CD8-positive, alpha-beta memory T cell (primary cell): ENCODE measurements around the gene SMIM35. TPM values are rescaled to one million over a fixed set of nuclear protein-coding genes. Genes with fewer than 3 reads are reported as not detected.
A peak's percentile ranks its signal among the peaks of the same experiment; 100 is the strongest.

Source experiments
- CTCF ChIA-PET: fragments of 350-600 bp; sonication (Branson Sonifier 250); formaldehyde crosslinking; loops from one replicate; lab custom pipeline; 2021; ENCODE audit warnings: antibody characterized with exemption; lab: Charles Lee
- POLR2A ChIA-PET: fragments of 350-600 bp; sonication (Branson Sonifier 250); formaldehyde crosslinking; loops from one replicate; lab custom pipeline; 2021; ENCODE audit warnings: antibody characterized with exemption; lab: Charles Lee
- DNase-seq, 5 donors: peaks; one replicate each; pipeline versions ENCODE4 v3.0.0 to v3.0.0-alpha.2; 2020 to 2022; ENCODE audit warnings: mixed read lengths in 1 of 5
- H3K27ac ChIP-seq: one replicate; pipeline ENCODE4 v1.7.0; 2013; ENCODE audit warnings: low read depth, mild to moderate bottlenecking, low read length, moderate library complexity
- H3K27me3 ChIP-seq: 2 replicates; pipeline ENCODE4 v1.7.0; 2013; ENCODE audit warnings: low read length, mild to moderate bottlenecking; ENCODE audit not compliant: insufficient read depth, poor library complexity, severe bottlenecking
- H3K36me3 ChIP-seq: 2 replicates; pipeline ENCODE4 v1.7.0; 2013; ENCODE audit warnings: mild to moderate bottlenecking, low read length, moderate library complexity; ENCODE audit not compliant: insufficient read depth
- H3K4me1 ChIP-seq: 2 replicates; pipeline ENCODE4 v1.7.0; 2013; ENCODE audit warnings: mild to moderate bottlenecking, low read length, moderate library complexity; ENCODE audit not compliant: insufficient read depth
- H3K4me3 ChIP-seq: 2 replicates; pipeline ENCODE4 v1.7.0; 2013; ENCODE audit warnings: mild to moderate bottlenecking, low read length
- H3K9me3 ChIP-seq: 2 replicates; pipeline ENCODE4 v1.7.0; 2013; ENCODE audit warnings: mild to moderate bottlenecking, low read length
- H3K27ac Mint-ChIP-seq, 8 donors: one replicate each; pipeline ENCODE4 v1.8.0; 2020 to 2021; ENCODE audit warnings: mixed read lengths in 8 of 8, mild to moderate bottlenecking in 6 of 8, inconsistent platforms in 3 of 8, moderate library complexity in 3 of 8
- H3K27me3 Mint-ChIP-seq, 2 donors: one replicate each; pipeline ENCODE4 v1.8.0; 2020 to 2021; ENCODE audit warnings: mixed read lengths in 2 of 2, mild to moderate bottlenecking in 1 of 2, moderate library complexity in 1 of 2
- H3K36me3 Mint-ChIP-seq, 3 donors: one replicate each; pipeline ENCODE4 v1.8.0; 2020 to 2021; ENCODE audit warnings: mixed read lengths in 3 of 3, inconsistent platforms in 1 of 3, mild to moderate bottlenecking in 1 of 3
- H3K4me1 Mint-ChIP-seq, 3 donors: one replicate each; pipeline ENCODE4 v1.8.0; 2020 to 2021; ENCODE audit warnings: mixed read lengths in 3 of 3, inconsistent platforms in 1 of 3, mild to moderate bottlenecking in 1 of 3
- H3K4me3 Mint-ChIP-seq, 7 donors: one replicate each; pipeline ENCODE4 v1.8.0; 2020 to 2021; ENCODE audit warnings: mixed read lengths in 7 of 7, mild to moderate bottlenecking in 6 of 7, moderate library complexity in 4 of 7, inconsistent platforms in 2 of 7
- H3K9me3 Mint-ChIP-seq, 5 donors: one replicate each; pipeline ENCODE4 v1.8.0; 2020 to 2022; ENCODE audit warnings: mixed read lengths in 5 of 5, mild to moderate bottlenecking in 3 of 5, moderate library complexity in 2 of 5, inconsistent platforms in 1 of 5
- polyA plus RNA-seq: library from polyadenylated mRNA; unstranded; fragments of 300-500 nt; fragmentation: Illumina TruSeq; gene quantifications from one replicate; pipeline ENCODE4 v1.2.3, GENCODE V29; 2021
- total RNA-seq, 2 experiments: library from RNA; stranded (reverse); gene quantifications; one replicate each; pipeline ENCODE4 v1.2.3, GENCODE V29; 2021

The SMIM35 gene
- total and polyA plus RNA-seq, 3 experiments from 2014 or later = 0.40 to 2.4 (median 0.63) TPM

- no peaks in the 10 kb centered on the region for H3K27me3 ChIP-seq
- ChIA-PET POLR2A (no interaction called here), CTCF (no interaction called here)
- no peak overlapping the region for H3K4me3 Mint-ChIP-seq
- no peaks in the 10 kb centered on the region for H3K4me1 Mint-ChIP-seq
- no peaks in the 10 kb centered on the region for H3K9me3 Mint-ChIP-seq
- H3K4me1 ChIP-seq = no peaks in the 10 kb centered on the region
- H3K27me3 Mint-ChIP-seq = peaks cover 6 to 10% of the 10 kb centered on the region in 2 donors
- no peak overlapping the region for H3K27ac Mint-ChIP-seq
- H3K36me3 ChIP-seq = no peaks in the 10 kb centered on the region
- H3K36me3 Mint-ChIP-seq = no peaks in the 10 kb centered on the region
- DNase-seq = no peak
- no peaks in the 10 kb centered on the region for H3K9me3 ChIP-seq
- no peak overlapping the region for H3K4me3 ChIP-seq
- no peak overlapping the region for H3K27ac ChIP-seq
Measured at GRCh38 chr11:118105657-118106305, 19.0 kb upstream of the SMIM35 start.

DNA sequence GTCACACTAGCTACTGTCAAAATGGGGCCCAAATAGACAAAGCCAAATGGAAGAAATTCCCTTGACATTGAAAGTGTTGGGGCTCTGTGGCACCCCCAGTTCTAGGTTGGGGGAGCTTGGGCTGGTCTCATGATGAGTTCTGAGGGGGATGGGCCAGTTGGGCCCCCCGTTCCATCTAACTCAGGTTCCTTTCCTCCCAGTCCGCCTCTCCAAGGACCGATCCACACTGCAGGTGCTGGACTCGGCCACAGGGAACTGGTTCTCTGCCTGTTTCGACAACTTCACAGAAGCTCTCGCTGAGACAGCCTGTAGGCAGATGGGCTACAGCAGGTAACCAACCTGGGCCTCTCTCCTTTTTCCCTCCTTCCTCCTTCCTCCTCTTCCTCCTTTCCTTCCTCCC, 17.7 kb upstream of the SMIM35 start:
- Mint-ChIP-seq H3K27ac (no peak overlapping the region), H3K27me3 (peaks cover 4 to 6% of the 10 kb centered on the region in 2 donors), H3K4me3 (no peak overlapping the region), H3K36me3 (no peaks in the 10 kb centered on the region), H3K9me3 (no peaks in the 10 kb centered on the region), H3K4me1 (no peaks in the 10 kb centered on the region)
- POLR2A ChIA-PET = interaction anchor here (0.6 kb wide), 1 partner anchor 30 kb away, joined by 3 read pairs; no protein-coding TSS in a partner anchor
- H3K27ac ChIP-seq = no peak overlapping the region
- H3K4me1 ChIP-seq = no peaks in the 10 kb centered on the region
- no peaks in the 10 kb centered on the region for H3K36me3 ChIP-seq
- H3K4me3 ChIP-seq = no peak overlapping the region
- no peaks in the 10 kb centered on the region for H3K9me3 ChIP-seq
- H3K27me3 ChIP-seq = no peaks in the 10 kb centered on the region
- no peak for DNase-seq
- CTCF ChIA-PET = no interaction called here

GRCh38 chr11:118102721-118103261, 16.0 kb upstream of the SMIM35 start:
- no peaks in the 10 kb centered on the region for H3K4me1 ChIP-seq
- no peaks in the 10 kb centered on the region for H3K36me3 ChIP-seq
- H3K27me3 Mint-ChIP-seq = peaks cover 4 to 11% of the 10 kb centered on the region in 2 donors
- no peak overlapping the region for H3K27ac ChIP-seq
- no peak overlapping the region for H3K4me3 Mint-ChIP-seq
- H3K9me3 ChIP-seq = no peaks in the 10 kb centered on the region
- POLR2A ChIA-PET = no interaction called here
- no peaks in the 10 kb centered on the region for H3K9me3 Mint-ChIP-seq
- no peak for DNase-seq
- no peaks in the 10 kb centered on the region for H3K27me3 ChIP-seq
- peak overlapping the region in 2 of 8 donors; percentile 10 to 66 for H3K27ac Mint-ChIP-seq
- no peak overlapping the region for H3K4me3 ChIP-seq
- CTCF ChIA-PET = no interaction called here
- no peaks in the 10 kb centered on the region for H3K4me1 Mint-ChIP-seq
- no peaks in the 10 kb centered on the region for H3K36me3 Mint-ChIP-seq

- no peak for DNase-seq
- H3K27me3 Mint-ChIP-seq = peaks cover 8 to 27% of the 10 kb centered on the region in 2 donors
- no peaks in the 10 kb centered on the region for H3K4me1 Mint-ChIP-seq
- H3K27me3 ChIP-seq = no peaks in the 10 kb centered on the region
- no peak overlapping the region for H3K27ac ChIP-seq
- CTCF ChIA-PET = interaction anchor here (1.3 kb wide), 1 partner anchor 154 kb away, joined by 3 read pairs; no protein-coding TSS in a partner anchor
- no peaks in the 10 kb centered on the region for H3K36me3 ChIP-seq
- H3K9me3 Mint-ChIP-seq = no peaks in the 10 kb centered on the region
- no peak overlapping the region for H3K27ac Mint-ChIP-seq
- no peaks in the 10 kb centered on the region for H3K36me3 Mint-ChIP-seq
- no peaks in the 10 kb centered on the region for H3K9me3 ChIP-seq
- no peak overlapping the region for H3K4me3 Mint-ChIP-seq
- no peak overlapping the region for H3K4me3 ChIP-seq
- POLR2A ChIA-PET = no interaction called here
- H3K4me1 ChIP-seq = no peaks in the 10 kb centered on the region
Measured at GRCh38 chr11:118100691-118101232, 14.0 kb upstream of the SMIM35 start.

DNA sequence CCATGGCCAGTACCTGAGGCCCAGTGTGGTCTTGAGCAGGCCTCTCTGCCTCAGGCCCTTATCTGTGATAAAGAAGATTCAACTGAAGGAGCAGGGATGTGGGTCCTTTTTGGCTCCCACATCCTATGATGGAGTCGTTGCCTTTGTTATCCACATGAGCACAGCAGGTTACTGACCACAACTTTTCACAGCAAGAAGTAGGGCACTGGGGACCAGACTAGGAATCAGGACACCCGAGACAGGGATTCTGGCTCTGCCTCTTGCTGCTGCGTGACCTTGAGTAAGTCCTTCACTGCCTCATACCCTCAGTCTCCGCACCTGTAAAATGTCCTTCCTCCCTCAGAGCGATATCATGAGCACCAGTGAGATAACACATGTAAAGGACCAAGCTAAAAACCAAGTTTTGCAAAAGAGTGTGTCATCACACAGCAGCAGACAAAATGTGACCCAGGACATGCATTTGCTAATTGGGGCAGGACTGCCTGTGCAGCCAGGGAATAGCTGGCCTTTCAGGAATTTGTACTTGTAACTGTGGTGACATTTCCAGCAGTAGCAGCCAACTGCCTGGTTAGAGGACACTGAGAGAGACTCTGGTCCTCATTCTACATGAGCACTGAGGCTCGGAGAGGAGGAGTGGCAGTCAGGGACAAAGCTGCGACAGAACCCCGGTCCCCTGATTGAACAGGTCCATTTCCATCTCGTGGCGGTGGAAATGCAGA, 13.2 kb upstream of the SMIM35 start:
- no peak for DNase-seq
- ChIA-PET CTCF (interaction anchor here (1.3 kb wide), 1 partner anchor 153 kb away, joined by 3 read pairs; no protein-coding TSS in a partner anchor), POLR2A (no interaction called here)
- H3K9me3 Mint-ChIP-seq = no peaks in the 10 kb centered on the region
- H3K4me3 Mint-ChIP-seq = peak overlapping the region in 1 of 7 donors; percentile 33
- H3K36me3 Mint-ChIP-seq = no peaks in the 10 kb centered on the region
- no peaks in the 10 kb centered on the region for H3K9me3 ChIP-seq
- peaks cover 8 to 35% of the 10 kb centered on the region in 2 donors for H3K27me3 Mint-ChIP-seq
- no peaks in the 10 kb centered on the region for H3K4me1 Mint-ChIP-seq
- H3K27me3 ChIP-seq = no peaks in the 10 kb centered on the region
- H3K4me3 ChIP-seq = no peak overlapping the region
- no peak overlapping the region for H3K27ac ChIP-seq
- H3K36me3 ChIP-seq = no peaks in the 10 kb centered on the region
- no peak overlapping the region for H3K27ac Mint-ChIP-seq
- no peaks in the 10 kb centered on the region for H3K4me1 ChIP-seq

DNA sequence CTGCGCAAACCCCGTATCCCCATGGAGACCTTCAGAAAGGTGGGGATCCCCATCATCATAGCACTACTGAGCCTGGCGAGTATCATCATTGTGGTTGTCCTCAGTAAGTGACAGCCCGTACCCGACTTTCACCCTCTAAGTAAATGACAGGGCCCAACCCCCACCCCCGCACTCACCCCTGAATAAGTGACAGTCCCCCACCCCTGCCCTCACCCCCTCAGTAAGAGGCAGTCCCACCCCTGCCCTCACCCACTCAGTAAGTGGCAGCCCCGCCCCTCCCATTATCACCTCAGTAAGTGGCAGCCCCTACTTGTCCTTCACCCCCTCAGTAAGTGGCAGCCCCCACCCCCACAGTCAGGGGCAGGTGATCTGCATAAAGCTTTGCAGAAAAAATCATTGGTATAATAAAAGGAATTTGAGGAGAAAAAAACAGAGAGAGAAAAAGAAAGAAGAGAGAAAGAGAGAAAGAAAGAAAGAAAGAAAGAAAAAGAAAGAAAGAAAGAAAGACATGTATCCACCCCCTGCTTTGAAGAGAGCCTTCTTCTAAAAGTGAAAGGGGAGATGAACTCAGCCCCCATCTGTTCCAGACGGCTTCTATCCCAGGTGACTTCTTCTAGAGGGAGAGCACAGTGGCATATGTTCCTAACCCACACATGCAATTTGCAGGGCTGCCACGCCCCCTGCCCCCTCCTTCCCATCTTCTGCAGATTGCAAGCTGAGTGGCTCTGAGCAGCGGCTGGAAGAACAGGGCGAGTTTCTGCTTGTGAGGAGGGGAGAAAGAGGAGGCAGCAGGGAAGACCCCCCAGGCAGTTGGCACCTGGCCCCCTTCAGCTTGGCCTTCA, 12.5 kb upstream of the SMIM35 start:
- peak overlapping the region in 1 of 8 donors; percentile 70 for H3K27ac Mint-ChIP-seq
- DNase-seq = no peak
- Histone ChIP-seq H3K4me1 (no peaks in the 10 kb centered on the region), H3K27me3 (no peaks in the 10 kb centered on the region), H3K27ac (no peak overlapping the region), H3K9me3 (no peaks in the 10 kb centered on the region), H3K4me3 (no peak overlapping the region), H3K36me3 (no peaks in the 10 kb centered on the region)
- ChIA-PET CTCF (no interaction called here), POLR2A (no interaction called here)
- H3K4me1 Mint-ChIP-seq = no peaks in the 10 kb centered on the region
- no peaks in the 10 kb centered on the region for H3K9me3 Mint-ChIP-seq
- no peaks in the 10 kb centered on the region for H3K36me3 Mint-ChIP-seq
- no peak overlapping the region for H3K4me3 Mint-ChIP-seq
- H3K27me3 Mint-ChIP-seq = peaks cover 6 to 35% of the 10 kb centered on the region in 2 donors

GRCh38 chr11:118095967-118096367, 9.2 kb upstream of the SMIM35 start:
- Mint-ChIP-seq H3K4me3 (no peak overlapping the region), H3K27ac (no peak overlapping the region), H3K9me3 (no peaks in the 10 kb centered on the region), H3K27me3 (peaks cover 6 to 47% of the 10 kb centered on the region in 2 donors), H3K4me1 (no peaks in the 10 kb centered on the region), H3K36me3 (peaks cover 0 to 4% (median 2%) of the 10 kb centered on the region in 3 donors)
- ChIA-PET CTCF (no interaction called here), POLR2A (no interaction called here)
- Histone ChIP-seq H3K27ac (no peak overlapping the region), H3K9me3 (no peaks in the 10 kb centered on the region), H3K27me3 (no peaks in the 10 kb centered on the region), H3K36me3 (no peaks in the 10 kb centered on the region), H3K4me3 (no peak overlapping the region), H3K4me1 (no peaks in the 10 kb centered on the region)
- DNase-seq = no peak
